IgD-negative memory B cell (primary cell): ENCODE measurements around the gene DLG1. TPM values are rescaled to one million over a fixed set of nuclear protein-coding genes. Genes with fewer than 3 reads are reported as not detected.

Source experiments
- H3K27ac Mint-ChIP-seq, 3 donors: one replicate each; pipeline ENCODE4 v1.8.0; 2020 to 2022; ENCODE audit warnings: mild to moderate bottlenecking in 3 of 3, mixed read lengths in 3 of 3, moderate library complexity in 1 of 3
- H3K27me3 Mint-ChIP-seq: one replicate; pipeline ENCODE4 v1.8.0; 2021; ENCODE audit warnings: mixed read lengths
- H3K36me3 Mint-ChIP-seq: one replicate; pipeline ENCODE4 v1.8.0; 2020; ENCODE audit warnings: mild to moderate bottlenecking, mixed read lengths
- H3K4me1 Mint-ChIP-seq, 3 donors: one replicate each; pipeline ENCODE4 v1.8.0; 2020 to 2022; ENCODE audit warnings: mixed read lengths in 3 of 3, mild to moderate bottlenecking in 1 of 3
- H3K4me3 Mint-ChIP-seq, 4 donors: one replicate each; pipeline ENCODE4 v1.8.0; 2020 to 2022; ENCODE audit warnings: mild to moderate bottlenecking in 4 of 4, mixed read lengths in 4 of 4, moderate library complexity in 3 of 4
- H3K9me3 Mint-ChIP-seq, 3 donors: one replicate each; pipeline ENCODE4 v1.8.0; 2020 to 2021; ENCODE audit warnings: mixed read lengths in 3 of 3, mild to moderate bottlenecking in 1 of 3
- polyA plus RNA-seq: library from polyadenylated mRNA; unstranded; fragments of 300-500 nt; fragmentation: Illumina TruSeq; gene quantifications from one replicate; pipeline ENCODE4 v1.2.3, GENCODE V29; 2021

DLG1 gene
- polyA plus RNA-seq, 1 donor from 2014 or later: 28.6 TPM

DNA sequence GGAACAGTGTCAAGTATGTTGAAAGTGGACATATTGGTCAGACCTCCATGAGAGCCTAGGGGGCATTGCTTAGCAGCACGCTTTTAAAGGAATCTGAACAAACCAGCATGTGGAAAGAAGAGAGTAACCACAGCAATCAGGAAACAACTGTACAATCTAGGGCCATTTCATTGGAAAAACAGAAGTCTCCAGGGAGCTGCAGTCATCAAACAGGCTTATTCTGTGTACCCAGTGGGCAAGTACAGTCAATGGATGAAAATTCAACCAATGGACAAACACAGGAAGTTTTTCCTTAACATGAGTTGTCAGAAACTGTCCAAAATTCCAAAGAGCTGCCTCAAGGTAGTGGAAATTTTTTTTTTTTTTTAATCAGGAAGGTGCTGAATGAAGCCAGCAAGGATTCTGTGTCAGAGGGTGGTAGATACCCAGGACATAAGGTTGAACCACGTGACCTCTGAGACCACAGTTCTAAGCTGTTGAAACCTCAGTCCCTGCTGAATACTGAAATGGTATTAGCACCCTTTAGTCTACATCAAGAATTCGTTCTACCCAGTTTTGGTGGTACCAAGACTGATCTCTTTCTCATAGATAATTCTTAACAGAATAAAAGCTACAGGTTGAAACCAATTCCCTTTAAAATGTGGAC, 4.4 kb upstream of the DLG1 start:
- H3K4me1 Mint-ChIP-seq: peaks cover 8 to 12% (median 11%) of the 10 kb centered on the region in 3 donors
- peaks cover 4% of the 10 kb centered on the region for H3K36me3 Mint-ChIP-seq
- H3K4me3 Mint-ChIP-seq: peak overlapping the region in 1 of 4 donors; percentile 72
- no peaks in the 10 kb centered on the region for H3K9me3 Mint-ChIP-seq
- H3K27ac Mint-ChIP-seq: peak overlapping the region in 2 of 3 donors; percentile 48 to 64
- H3K27me3 Mint-ChIP-seq: peaks cover 28% of the 10 kb centered on the region

DNA sequence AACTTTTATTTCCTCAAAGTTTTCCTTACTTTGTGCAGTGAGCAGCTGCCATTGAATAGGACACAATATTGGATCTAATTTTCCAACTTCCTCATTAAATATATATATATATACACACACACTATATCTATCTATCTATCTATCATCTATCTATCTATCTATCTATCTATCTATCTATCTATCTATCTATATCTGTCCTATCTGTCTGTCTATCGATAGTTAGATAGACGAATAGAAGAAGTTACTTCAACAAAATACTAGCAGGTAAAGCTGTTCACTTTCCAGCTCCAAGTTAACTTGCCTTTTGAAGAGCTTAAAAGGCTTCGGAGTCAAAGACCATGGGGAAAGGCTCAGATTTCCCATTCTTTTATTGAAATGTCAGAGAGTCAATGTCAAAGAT, 3.6 kb upstream of the DLG1 start:
- peaks cover 9 to 15% (median 13%) of the 10 kb centered on the region in 3 donors for H3K4me1 Mint-ChIP-seq
- H3K27me3 Mint-ChIP-seq: peaks cover 28% of the 10 kb centered on the region
- peak overlapping the region in 2 of 4 donors; percentile 10 to 72 for H3K4me3 Mint-ChIP-seq
- H3K27ac Mint-ChIP-seq: peak overlapping the region in 2 of 3 donors; percentile 48 to 64
- peaks cover 4% of the 10 kb centered on the region for H3K36me3 Mint-ChIP-seq
- H3K9me3 Mint-ChIP-seq: no peaks in the 10 kb centered on the region

DNA sequence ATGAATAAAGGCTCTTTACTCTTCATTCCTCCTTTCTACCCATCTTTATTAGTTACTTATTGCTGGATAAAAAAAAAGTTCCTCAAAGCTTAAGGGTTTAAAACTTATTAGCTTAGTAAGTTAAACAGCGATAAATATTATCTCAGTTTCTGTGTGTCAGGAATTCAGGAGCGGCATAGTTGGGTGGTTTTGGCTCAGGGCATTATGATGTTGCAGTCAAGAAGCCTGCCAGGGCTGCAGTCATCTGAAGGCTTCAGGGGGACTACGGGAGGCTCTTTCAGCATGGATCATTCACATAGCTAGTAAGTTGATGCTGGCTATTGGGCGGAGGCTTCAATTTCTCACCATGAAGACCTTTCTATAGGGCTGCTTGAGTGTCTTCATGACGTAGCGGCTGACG, 1.9 kb upstream of the DLG1 start:
- Mint-ChIP-seq H3K9me3 (no peaks in the 10 kb centered on the region), H3K4me3 (peak overlapping the region in 3 of 4 donors; percentile 9 to 100 (median 83)), H3K4me1 (peaks cover 10 to 21% (median 20%) of the 10 kb centered on the region in 3 donors), H3K36me3 (peaks cover 4% of the 10 kb centered on the region), H3K27ac (peak overlapping the region in 1 of 3 donors; percentile 66), H3K27me3 (peaks cover 25% of the 10 kb centered on the region)

DNA sequence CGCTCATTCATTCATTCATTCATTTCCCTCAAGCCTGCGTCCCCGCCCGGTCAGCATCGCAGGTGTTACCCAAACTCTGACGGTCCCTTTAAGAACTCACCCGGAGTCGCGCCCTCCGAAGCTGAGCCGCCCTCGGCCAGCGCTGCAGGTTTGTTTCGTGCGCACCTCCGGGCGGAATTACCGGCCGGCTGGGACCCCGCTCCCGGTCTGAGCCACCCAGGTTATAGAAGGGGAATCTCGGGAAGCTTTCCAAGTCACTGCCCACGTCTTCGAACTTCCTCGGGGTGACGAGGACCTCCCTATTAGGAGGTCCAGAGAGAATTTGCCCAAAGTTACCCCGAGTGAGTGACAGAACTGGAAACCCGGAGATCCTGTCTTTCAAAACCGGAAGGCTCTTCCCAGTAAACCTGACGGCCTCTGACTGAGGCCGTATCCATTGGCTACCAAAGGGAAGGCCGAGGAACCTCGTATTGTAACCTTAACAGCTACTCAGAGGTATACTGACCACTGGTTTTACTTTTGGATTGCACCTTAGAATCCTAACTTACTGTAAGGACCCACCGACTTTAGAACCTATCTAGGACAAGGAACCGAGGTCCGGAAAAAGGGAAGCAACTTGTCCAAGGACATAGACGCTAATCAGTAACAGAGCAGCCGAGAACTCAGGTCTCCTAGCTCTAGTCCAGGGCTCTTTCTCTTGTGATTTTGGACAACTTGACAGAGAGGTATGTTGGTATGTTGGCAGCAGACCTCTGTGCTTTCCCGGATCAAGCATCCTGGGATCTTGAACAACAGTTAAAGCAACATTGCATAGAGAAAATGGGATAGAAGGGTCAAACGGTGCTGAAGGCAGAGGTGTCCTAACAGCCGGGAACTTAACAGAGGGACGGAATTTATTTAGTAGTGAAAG, 788 bp upstream of the DLG1 start:
- Mint-ChIP-seq H3K36me3 (peaks cover 2% of the 10 kb centered on the region), H3K9me3 (no peaks in the 10 kb centered on the region), H3K4me1 (peaks cover 12 to 21% (median 20%) of the 10 kb centered on the region in 3 donors), H3K27ac (peak overlapping the region in 2 of 3 donors; percentile 95 to 99), H3K27me3 (peaks cover 23% of the 10 kb centered on the region), H3K4me3 (peak overlapping the region; percentile 90 to 100 (median 96))

DNA sequence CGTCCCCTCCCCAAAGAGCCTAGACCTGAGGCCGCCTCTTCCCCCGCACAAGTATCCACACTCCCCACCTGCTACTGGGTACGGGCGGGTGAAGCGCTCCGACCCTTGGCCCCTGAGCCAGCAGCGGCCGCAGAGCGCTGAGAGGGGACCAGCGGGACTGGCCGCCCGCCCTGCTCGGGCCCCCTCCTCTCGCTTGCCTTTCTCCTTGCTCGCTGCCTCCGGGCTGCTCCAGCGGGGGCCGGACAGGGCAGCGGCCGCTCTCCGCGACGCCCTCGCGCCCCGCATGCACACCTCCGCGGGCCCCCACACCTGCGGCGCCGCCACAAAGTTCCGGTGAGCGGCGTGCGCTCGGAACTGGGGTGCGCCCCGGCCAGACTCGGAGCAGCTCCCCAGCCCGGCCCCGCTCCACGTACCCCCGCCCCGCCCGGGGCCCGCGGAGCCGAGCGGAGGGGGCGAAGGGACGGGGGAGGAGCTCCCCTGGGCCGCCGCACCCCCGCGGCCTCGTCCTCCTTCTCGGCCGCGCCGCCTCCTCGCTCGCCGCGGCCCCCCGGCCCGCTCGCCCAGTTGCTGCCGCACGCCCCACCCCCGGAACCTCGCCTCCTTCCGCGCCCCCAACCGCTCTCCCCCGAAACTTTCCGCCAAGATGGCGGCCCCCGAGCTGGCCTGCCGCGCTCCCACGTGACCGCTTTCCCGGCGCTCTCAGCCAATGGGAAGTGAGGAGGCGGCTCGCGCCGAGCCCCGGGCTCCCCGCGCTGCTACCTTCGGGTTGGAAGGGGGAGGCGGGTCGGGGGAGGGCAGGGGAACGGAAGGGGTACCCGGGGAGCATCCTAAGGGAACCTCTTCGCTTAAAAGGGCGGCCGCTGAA, 704 bp downstream of the DLG1 start:
- peak overlapping the region; percentile 90 to 100 (median 96) for H3K4me3 Mint-ChIP-seq
- H3K4me1 Mint-ChIP-seq: peaks cover 17 to 29% (median 28%) of the 10 kb centered on the region in 3 donors
- H3K9me3 Mint-ChIP-seq: no peaks in the 10 kb centered on the region

DNA sequence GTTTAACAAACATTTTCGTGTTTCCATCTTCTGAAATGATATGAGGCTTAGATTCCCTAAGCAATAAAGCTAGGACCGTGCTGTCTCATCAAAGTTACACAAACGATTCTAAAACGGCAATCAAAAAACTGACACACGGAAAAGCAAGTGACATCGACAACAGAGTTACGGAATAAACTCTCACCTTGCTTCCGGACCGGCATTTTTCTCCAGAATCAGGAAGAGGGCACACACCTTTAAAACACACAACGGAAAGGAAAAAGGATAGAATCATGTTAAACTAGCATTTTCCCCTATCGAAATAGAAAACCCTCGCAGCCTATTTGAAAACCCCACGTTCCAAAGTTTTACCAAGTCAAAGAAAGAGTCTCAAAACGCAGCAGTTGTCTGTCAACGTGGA, 1.4 kb downstream of the DLG1 start:
- no peaks in the 10 kb centered on the region for H3K9me3 Mint-ChIP-seq
- peaks cover 17% of the 10 kb centered on the region for H3K27me3 Mint-ChIP-seq
- peaks cover 17 to 34% (median 33%) of the 10 kb centered on the region in 3 donors for H3K4me1 Mint-ChIP-seq
- H3K27ac Mint-ChIP-seq: peak overlapping the region; percentile 94 to 99 (median 96)
- H3K36me3 Mint-ChIP-seq: peaks cover 2% of the 10 kb centered on the region
- peak overlapping the region; percentile 90 to 100 (median 95) for H3K4me3 Mint-ChIP-seq

More for the DNA sequence above, 704 bp downstream of the DLG1 start:
- Mint-ChIP-seq H3K36me3 (peaks cover 2% of the 10 kb centered on the region), H3K27ac (peak overlapping the region; percentile 94 to 99 (median 96)), H3K27me3 (peaks cover 21% of the 10 kb centered on the region)

DNA sequence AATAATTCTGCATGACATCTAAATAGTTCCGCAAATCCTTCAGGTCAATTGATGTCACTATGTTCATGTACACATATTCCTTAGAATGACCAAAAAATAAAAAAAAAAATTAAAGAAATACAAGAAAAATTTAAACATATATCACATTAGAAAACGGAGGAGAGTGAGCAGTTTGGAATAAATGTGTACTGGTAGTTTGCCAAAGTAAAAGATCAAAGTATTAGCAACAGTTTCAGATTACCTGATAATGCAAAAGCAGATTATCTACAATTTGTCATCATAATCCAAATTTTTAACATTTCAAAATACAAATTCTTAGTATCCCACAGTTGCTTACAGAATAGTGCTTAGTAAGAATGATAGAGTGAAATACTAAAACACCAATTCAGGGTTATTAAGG, 1.9 kb downstream of the DLG1 start:
- peak overlapping the region; percentile 94 to 99 (median 96) for H3K27ac Mint-ChIP-seq
- H3K27me3 Mint-ChIP-seq: peaks cover 17% of the 10 kb centered on the region
- no peaks in the 10 kb centered on the region for H3K9me3 Mint-ChIP-seq
- H3K4me1 Mint-ChIP-seq: peaks cover 17 to 37% (median 37%) of the 10 kb centered on the region in 3 donors
- peaks cover 3% of the 10 kb centered on the region for H3K36me3 Mint-ChIP-seq
- H3K4me3 Mint-ChIP-seq: peak overlapping the region; percentile 90 to 100 (median 95)

DNA sequence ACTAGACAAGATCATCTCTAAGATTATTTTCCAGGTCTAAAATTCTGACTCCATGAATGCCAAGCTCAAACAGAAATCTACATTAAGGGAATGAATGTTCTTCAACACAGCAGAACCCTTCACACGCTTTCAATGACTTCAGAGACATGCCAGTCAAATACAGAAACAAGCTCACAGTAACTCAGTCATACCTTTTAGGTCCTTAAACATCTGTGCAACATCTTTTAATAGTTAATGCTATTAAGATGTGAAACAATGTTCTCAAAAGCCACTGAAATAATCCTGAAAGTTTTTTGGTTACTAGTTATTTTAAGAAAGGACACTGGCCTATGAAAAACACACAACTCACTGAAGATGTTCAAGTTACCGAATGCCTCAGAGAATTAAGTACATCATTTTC, 2.5 kb downstream of the DLG1 start:
- peak overlapping the region in 3 of 4 donors; percentile 18 to 100 (median 22) for H3K4me3 Mint-ChIP-seq
- peaks cover 16 to 44% (median 42%) of the 10 kb centered on the region in 3 donors for H3K4me1 Mint-ChIP-seq

DNA sequence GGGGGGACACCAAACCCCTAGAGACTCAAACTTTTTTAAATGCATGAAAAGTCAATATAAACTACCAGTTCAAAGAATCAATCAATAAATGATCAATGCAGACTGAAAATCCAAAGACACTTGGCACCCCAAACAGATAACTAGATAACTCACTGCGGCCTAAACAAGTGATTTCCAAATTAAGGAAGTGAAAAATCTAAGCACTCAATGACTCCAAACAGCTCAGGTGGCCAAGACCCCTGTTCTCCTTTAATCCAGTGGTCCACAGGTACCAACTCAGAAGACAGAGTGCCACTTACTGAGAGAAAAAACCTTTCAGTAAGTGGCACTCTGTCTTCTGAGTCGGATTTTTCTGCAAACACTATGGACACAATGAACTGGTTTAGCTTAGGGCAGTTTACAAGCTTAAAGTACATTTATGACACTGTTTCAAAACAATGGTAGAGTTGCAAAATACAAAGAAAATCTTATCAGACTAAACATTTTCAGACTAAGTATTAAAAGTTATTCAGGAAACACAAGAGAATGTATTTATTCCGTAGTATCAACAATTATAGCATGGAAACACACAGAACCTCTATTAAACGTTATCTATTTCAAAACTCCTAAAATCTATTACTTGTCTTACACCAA, 4.7 kb downstream of the DLG1 start:
- no peaks in the 10 kb centered on the region for H3K27me3 Mint-ChIP-seq
- H3K4me3 Mint-ChIP-seq: peak overlapping the region in 2 of 4 donors; percentile 12 to 66
- no peaks in the 10 kb centered on the region for H3K9me3 Mint-ChIP-seq
- H3K27ac Mint-ChIP-seq: no peak overlapping the region
- H3K36me3 Mint-ChIP-seq: peaks cover 2% of the 10 kb centered on the region
- peaks cover 20 to 43% (median 37%) of the 10 kb centered on the region in 3 donors for H3K4me1 Mint-ChIP-seq

More for the DNA sequence above, 2.5 kb downstream of the DLG1 start:
- peak overlapping the region in 1 of 3 donors; percentile 34 for H3K27ac Mint-ChIP-seq
- H3K9me3 Mint-ChIP-seq: no peaks in the 10 kb centered on the region
- H3K27me3 Mint-ChIP-seq: peaks cover 14% of the 10 kb centered on the region
- H3K36me3 Mint-ChIP-seq: peaks cover 3% of the 10 kb centered on the region

DNA sequence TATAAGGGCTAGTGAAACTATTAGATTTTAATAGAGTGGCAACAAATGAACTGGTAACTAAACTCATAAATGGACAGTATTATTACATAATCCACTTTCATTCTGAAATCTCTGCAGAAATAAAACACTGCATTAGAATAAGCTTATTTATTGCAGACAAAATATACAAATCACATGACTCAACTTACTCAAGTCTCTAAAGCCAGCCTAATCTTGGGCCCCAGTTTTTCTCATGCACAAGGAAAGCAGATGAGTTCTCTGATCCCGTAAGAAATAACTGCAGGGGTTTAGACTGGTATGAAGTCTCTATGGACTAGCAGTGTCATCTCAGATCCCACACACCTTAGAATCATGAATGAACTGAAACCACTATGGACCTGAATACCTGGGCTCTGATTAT, 5.8 kb downstream of the DLG1 start:
- H3K36me3 Mint-ChIP-seq: peaks cover 1% of the 10 kb centered on the region
- peak overlapping the region in 1 of 3 donors; percentile 39 for H3K27ac Mint-ChIP-seq
- H3K4me1 Mint-ChIP-seq: peaks cover 20 to 43% (median 37%) of the 10 kb centered on the region in 3 donors
- H3K9me3 Mint-ChIP-seq: no peaks in the 10 kb centered on the region
- H3K27me3 Mint-ChIP-seq: no peaks in the 10 kb centered on the region
- no peak overlapping the region for H3K4me3 Mint-ChIP-seq

DNA sequence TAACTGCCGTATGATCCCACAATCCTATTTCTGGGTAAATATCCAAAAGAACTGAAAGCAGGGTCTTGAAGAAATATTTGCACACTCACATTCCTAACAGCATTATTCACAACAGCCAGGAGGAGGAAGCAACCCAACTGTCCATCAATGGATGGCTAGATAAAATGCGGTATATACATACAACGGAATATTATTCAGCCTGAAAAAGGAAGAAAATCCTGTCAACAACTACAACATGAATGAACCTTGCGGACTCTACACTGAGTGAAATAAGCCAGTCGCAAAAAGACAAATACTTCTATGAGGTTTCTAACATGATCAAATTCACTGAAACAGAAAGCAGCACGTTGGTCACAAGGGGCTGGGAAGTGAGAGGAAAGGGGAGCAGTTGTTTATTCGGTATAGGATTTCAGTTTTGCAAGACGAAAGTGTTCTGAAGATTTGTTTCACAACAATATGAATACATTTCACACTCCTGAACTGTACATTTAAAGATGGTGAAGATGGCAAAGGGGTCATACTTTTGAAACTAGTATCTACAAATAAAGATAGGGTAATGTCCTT, 6.2 kb downstream of the DLG1 start:
- H3K4me3 Mint-ChIP-seq: peak overlapping the region in 1 of 4 donors; percentile 60
- H3K27me3 Mint-ChIP-seq: no peaks in the 10 kb centered on the region
- peaks cover 20 to 42% (median 37%) of the 10 kb centered on the region in 3 donors for H3K4me1 Mint-ChIP-seq
- H3K9me3 Mint-ChIP-seq: no peaks in the 10 kb centered on the region
- H3K36me3 Mint-ChIP-seq: peaks cover 1% of the 10 kb centered on the region
- H3K27ac Mint-ChIP-seq: peak overlapping the region in 1 of 3 donors; percentile 42

DNA sequence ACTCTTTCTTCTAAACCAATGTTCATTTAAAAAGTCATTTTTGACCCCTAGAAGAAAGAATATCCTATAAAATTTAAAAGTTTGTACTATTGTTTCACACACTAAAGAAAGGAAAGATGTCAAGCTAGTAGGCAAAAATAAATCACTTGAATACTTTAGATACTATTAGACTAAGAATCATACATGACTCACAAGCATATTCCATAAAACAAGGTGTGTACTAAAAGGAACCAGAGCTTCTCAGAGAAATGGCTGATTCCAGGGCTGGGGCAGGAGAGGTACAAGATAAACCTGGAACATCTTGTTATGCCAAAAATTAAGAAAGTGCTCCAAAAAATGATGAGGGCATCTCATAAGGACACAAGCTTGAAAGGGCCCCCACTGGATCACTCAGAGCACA, 8.7 kb downstream of the DLG1 start:
- H3K9me3 Mint-ChIP-seq: no peaks in the 10 kb centered on the region
- peak overlapping the region in 1 of 4 donors; percentile 23 for H3K4me3 Mint-ChIP-seq
- H3K36me3 Mint-ChIP-seq: peaks cover 9% of the 10 kb centered on the region
- H3K4me1 Mint-ChIP-seq: peaks cover 18 to 29% (median 24%) of the 10 kb centered on the region in 3 donors
- peak overlapping the region in 1 of 3 donors; percentile 8 for H3K27ac Mint-ChIP-seq
- H3K27me3 Mint-ChIP-seq: no peaks in the 10 kb centered on the region

DNA sequence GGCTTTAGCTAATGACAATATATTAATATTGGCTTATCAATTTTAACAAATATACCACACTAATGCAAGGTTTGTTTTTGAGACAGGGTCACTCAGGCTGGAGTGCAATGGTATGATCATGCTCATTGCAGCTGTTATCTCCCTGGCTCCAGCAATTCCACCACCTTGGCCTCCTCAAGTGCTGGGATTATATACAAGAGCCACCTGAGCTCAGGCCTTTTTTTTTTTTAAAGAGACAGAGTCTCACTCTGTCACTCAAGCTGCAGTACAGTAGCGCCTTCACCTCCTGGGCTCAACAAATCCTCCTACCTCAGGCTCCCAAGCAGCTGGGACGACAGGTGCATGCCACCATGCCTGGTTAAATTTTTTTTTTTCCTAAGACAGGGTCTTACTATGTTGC, 11.7 kb downstream of the DLG1 start:
- H3K4me3 Mint-ChIP-seq: no peak overlapping the region
- H3K4me1 Mint-ChIP-seq: peaks cover 9 to 13% (median 12%) of the 10 kb centered on the region in 3 donors
- H3K36me3 Mint-ChIP-seq: peaks cover 10% of the 10 kb centered on the region
- H3K27me3 Mint-ChIP-seq: no peaks in the 10 kb centered on the region
- no peak overlapping the region for H3K27ac Mint-ChIP-seq
- H3K9me3 Mint-ChIP-seq: no peaks in the 10 kb centered on the region
